Measurements from ENCODE around the gene DYDC1. TPM values are rescaled to one million over a fixed set of nuclear protein-coding genes. Genes with fewer than 3 reads are reported as not detected.

The DYDC1 gene
- total RNA-seq, 1 donor from 2014 or later: not detected

GRCh38 chr10:80357851-80358125, 1.2 kb upstream of the DYDC1 start:
- Mint-ChIP-seq H3K4me3 (peak overlapping the region; percentile 85), H3K36me3 (no peaks in the 10 kb centered on the region), H3K4me1 (peaks cover 8% of the 10 kb centered on the region), H3K27me3 (ENCODE audit: low read depth) (peaks cover 31% of the 10 kb centered on the region), H3K9me3 (no peaks in the 10 kb centered on the region), H3K27ac (no peak overlapping the region)
- no peak for DNase-seq (ENCODE audit: low spot score in 2 of 2, unreplicated experiment in 2 of 2)
- TF ChIP-seq CTCF (IDR thresholded peaks at IDR 0.05; ENCODE audit: unreplicated experiment): no peak

- peaks cover 8% of the 10 kb centered on the region for H3K4me1 Mint-ChIP-seq
- DNase-seq (ENCODE audit: low spot score in 2 of 2, unreplicated experiment in 2 of 2): peak; percentile 37 to 47
- no peaks in the 10 kb centered on the region for H3K36me3 Mint-ChIP-seq
- peak overlapping the region; percentile 64 for H3K27ac Mint-ChIP-seq
- H3K27me3 Mint-ChIP-seq (ENCODE audit: low read depth): peaks cover 35% of the 10 kb centered on the region
- no peak for TF ChIP-seq CTCF (IDR thresholded peaks at IDR 0.05; ENCODE audit: unreplicated experiment)
- H3K4me3 Mint-ChIP-seq: peak overlapping the region; percentile 85
- no peaks in the 10 kb centered on the region for H3K9me3 Mint-ChIP-seq
Measured at GRCh38 chr10:80356989-80357850, 665 bp upstream of the DYDC1 start.

GRCh38 chr10:80351220-80351619, 5.3 kb downstream of the DYDC1 start:
- peaks cover 7% of the 10 kb centered on the region for H3K9me3 Mint-ChIP-seq
- no peak for TF ChIP-seq CTCF (IDR thresholded peaks at IDR 0.05; ENCODE audit: unreplicated experiment)

GRCh38 chr10:80350251-80350650, 6.3 kb downstream of the DYDC1 start:
- Mint-ChIP-seq H3K4me1 (no peaks in the 10 kb centered on the region), H3K27ac (no peak overlapping the region), H3K36me3 (no peaks in the 10 kb centered on the region), H3K27me3 (ENCODE audit: low read depth) (peaks cover 26% of the 10 kb centered on the region), H3K4me3 (no peak overlapping the region), H3K9me3 (peaks cover 7% of the 10 kb centered on the region)
- no peak for TF ChIP-seq CTCF (IDR thresholded peaks at IDR 0.05; ENCODE audit: unreplicated experiment)
- DNase-seq (ENCODE audit: low spot score in 2 of 2, unreplicated experiment in 2 of 2): no peak

More at GRCh38 chr10:80351220-80351619, 5.3 kb downstream of the DYDC1 start:
- no peak overlapping the region for H3K4me3 Mint-ChIP-seq
- no peaks in the 10 kb centered on the region for H3K4me1 Mint-ChIP-seq
- DNase-seq (ENCODE audit: low spot score in 2 of 2, unreplicated experiment in 2 of 2): no peak
- H3K27me3 Mint-ChIP-seq (ENCODE audit: low read depth): peaks cover 34% of the 10 kb centered on the region
- H3K27ac Mint-ChIP-seq: no peak overlapping the region
- no peaks in the 10 kb centered on the region for H3K36me3 Mint-ChIP-seq

GRCh38 chr10:80344912-80345311, 11.6 kb downstream of the DYDC1 start:
- Mint-ChIP-seq H3K27ac (no peak overlapping the region), H3K9me3 (peaks cover 7% of the 10 kb centered on the region), H3K4me1 (no peaks in the 10 kb centered on the region), H3K36me3 (no peaks in the 10 kb centered on the region), H3K27me3 (ENCODE audit: low read depth) (peaks cover 3% of the 10 kb centered on the region), H3K4me3 (no peak overlapping the region)
- DNase-seq (ENCODE audit: low spot score in 2 of 2, unreplicated experiment in 2 of 2): no peak
- no peak for TF ChIP-seq CTCF (IDR thresholded peaks at IDR 0.05; ENCODE audit: unreplicated experiment)

All from mesothelial cell of epicardium (in vitro differentiated cells).